ENCODE results near the gene KRTDAP. TPM values are rescaled to one million over a fixed set of nuclear protein-coding genes. Genes with fewer than 3 reads are reported as not detected.

KRTDAP gene
- total RNA-seq, 1 experiment from 2014 or later = not detected

DNA sequence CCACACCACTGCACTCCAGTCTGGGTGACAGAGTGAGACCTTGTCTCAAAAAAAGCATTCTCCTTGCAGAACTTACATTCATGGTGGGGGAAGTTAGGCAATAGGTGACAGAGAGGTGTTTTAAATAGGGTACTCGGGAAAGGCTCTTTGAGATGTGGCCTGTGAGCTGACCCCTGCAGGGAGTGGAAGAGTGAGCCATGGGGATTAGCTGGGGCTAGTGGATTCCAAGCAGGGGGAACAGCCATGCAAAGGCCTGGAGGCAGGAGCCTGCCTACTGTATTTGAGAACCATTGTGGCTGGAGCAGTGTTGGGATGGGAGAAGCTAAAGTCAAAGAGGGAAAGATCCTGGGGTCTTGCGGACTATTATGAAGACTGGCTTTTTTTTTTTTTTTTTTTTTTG is 27.1 kb upstream of the KRTDAP start:
- Histone ChIP-seq H3K9me3 (no peaks in the 10 kb centered on the region), H3K27me3 (replicated peaks; ENCODE audit: control insufficient read depth, insufficient read depth, low read length) (no peaks in the 10 kb centered on the region), H3K36me3 (ENCODE audit: control insufficient read depth, insufficient read depth, low read length) (no peaks in the 10 kb centered on the region), H3K4me3 (ENCODE audit: low read depth, low read length) (no peak overlapping the region), H3K4me1 (no peaks in the 10 kb centered on the region)
- ChIA-PET POLR2A (no interaction called here), CTCF (interaction anchor here (0.6 kb wide), 1 partner anchor 92 kb away, joined by 4 read pairs; no protein-coding TSS in a partner anchor)
- Mint-ChIP-seq H3K27ac (ENCODE audit: unreplicated experiment) (no peak overlapping the region), H3K4me3 (ENCODE audit: unreplicated experiment) (no peak overlapping the region), H3K9me3 (ENCODE audit: unreplicated experiment) (no peaks in the 10 kb centered on the region), H3K36me3 (ENCODE audit: insufficient read depth, unreplicated experiment) (peaks cover 5% of the 10 kb centered on the region), H3K4me1 (ENCODE audit: low read depth, unreplicated experiment) (no peaks in the 10 kb centered on the region), H3K27me3 (ENCODE audit: insufficient read depth, unreplicated experiment) (no peaks in the 10 kb centered on the region)
- no TSS peak for BruUV-seq (replicated peaks)
- TF ChIP-seq, protein P1, sequence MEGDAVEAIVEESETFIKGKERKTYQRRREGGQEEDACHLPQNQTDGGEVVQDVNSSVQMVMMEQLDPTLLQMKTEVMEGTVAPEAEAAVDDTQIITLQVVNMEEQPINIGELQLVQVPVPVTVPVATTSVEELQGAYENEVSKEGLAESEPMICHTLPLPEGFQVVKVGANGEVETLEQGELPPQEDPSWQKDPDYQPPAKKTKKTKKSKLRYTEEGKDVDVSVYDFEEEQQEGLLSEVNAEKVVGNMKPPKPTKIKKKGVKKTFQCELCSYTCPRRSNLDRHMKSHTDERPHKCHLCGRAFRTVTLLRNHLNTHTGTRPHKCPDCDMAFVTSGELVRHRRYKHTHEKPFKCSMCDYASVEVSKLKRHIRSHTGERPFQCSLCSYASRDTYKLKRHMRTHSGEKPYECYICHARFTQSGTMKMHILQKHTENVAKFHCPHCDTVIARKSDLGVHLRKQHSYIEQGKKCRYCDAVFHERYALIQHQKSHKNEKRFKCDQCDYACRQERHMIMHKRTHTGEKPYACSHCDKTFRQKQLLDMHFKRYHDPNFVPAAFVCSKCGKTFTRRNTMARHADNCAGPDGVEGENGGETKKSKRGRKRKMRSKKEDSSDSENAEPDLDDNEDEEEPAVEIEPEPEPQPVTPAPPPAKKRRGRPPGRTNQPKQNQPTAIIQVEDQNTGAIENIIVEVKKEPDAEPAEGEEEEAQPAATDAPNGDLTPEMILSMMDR (IDR thresholded peaks at IDR 0.05; ENCODE audit: insufficient read depth in 1 of 2, low read depth in 1 of 2, low read length in 1 of 2, severe bottlenecking in 1 of 2, unreplicated experiment in 1 of 2) = no peak
- DNase-seq = no peak
- intact Hi-C loops (cut with micrococcal nuclease; ENCODE audit: unreplicated experiment) = no loop called here

DNA sequence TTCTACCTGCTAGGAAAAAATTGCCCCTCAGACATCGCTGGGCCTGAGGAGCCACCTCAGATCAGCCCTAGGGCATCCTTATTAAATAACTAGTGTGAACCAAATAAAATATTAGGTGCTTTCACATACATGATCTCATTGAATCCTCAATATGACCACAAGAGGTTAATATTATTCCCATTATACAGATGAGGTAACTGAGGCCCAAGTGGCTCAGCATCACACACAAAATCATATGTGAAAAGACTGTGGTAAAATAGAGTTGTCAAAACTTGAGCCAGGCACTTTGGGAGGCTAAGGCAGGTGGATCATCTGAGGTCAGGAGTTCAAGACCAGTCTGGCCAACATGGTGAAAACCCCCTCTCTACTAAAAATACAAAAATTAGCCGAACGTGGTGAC is 26.0 kb upstream of the KRTDAP start:
- intact Hi-C loops (cut with micrococcal nuclease; ENCODE audit: unreplicated experiment) = no loop called here
- H3K4me1 Mint-ChIP-seq (ENCODE audit: low read depth, unreplicated experiment) = no peaks in the 10 kb centered on the region
- ChIA-PET POLR2A (no interaction called here), CTCF (no interaction called here)
- no peaks in the 10 kb centered on the region for H3K27me3 Mint-ChIP-seq (ENCODE audit: insufficient read depth, unreplicated experiment)
- Histone ChIP-seq H3K36me3 (ENCODE audit: control insufficient read depth, insufficient read depth, low read length) (no peaks in the 10 kb centered on the region), H3K9me3 (no peaks in the 10 kb centered on the region), H3K4me1 (no peaks in the 10 kb centered on the region), H3K4me3 (ENCODE audit: low read depth, low read length) (no peak overlapping the region), H3K27me3 (replicated peaks; ENCODE audit: control insufficient read depth, insufficient read depth, low read length) (no peaks in the 10 kb centered on the region)
- no peak for DNase-seq
- peaks cover 5% of the 10 kb centered on the region for H3K36me3 Mint-ChIP-seq (ENCODE audit: insufficient read depth, unreplicated experiment)
- no peak overlapping the region for H3K4me3 Mint-ChIP-seq (ENCODE audit: unreplicated experiment)
- H3K27ac Mint-ChIP-seq (ENCODE audit: unreplicated experiment) = no peak overlapping the region
- H3K9me3 Mint-ChIP-seq (ENCODE audit: unreplicated experiment) = no peaks in the 10 kb centered on the region
- TF ChIP-seq, protein P1 (IDR thresholded peaks at IDR 0.05; ENCODE audit: insufficient read depth in 1 of 2, low read depth in 1 of 2, low read length in 1 of 2, severe bottlenecking in 1 of 2, unreplicated experiment in 1 of 2) = no peak
- BruUV-seq (replicated peaks) = no TSS peak

DNA sequence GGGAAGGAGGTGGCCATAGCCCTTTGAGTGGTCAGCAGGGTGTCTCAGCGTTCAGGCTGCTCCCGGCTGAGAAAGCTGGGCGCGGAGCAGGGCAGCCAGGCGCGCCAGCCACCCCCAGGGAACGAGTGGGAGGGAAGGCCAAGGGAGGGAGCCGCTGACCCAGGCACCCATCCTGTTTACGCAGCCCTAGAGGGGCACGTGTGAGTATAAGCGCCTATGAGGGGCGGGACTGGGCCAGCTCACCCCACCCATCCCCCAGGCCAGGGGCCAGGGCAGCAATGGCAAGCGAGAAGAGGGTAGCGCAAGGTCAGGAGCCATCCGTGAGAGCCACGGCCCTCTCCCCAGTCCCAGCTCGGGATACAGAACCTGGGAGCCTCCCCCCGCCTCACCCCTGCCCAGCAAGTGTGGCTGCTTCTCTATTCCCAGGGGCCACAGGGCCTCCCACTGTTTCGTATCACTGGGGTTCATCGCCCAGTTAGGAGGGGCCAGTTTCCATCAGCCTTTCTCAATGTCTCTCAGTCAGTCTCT is 24.1 kb upstream of the KRTDAP start:
- Mint-ChIP-seq H3K36me3 (ENCODE audit: insufficient read depth, unreplicated experiment) (peaks cover 12% of the 10 kb centered on the region), H3K4me3 (ENCODE audit: unreplicated experiment) (no peak overlapping the region), H3K27me3 (ENCODE audit: insufficient read depth, unreplicated experiment) (no peaks in the 10 kb centered on the region), H3K9me3 (ENCODE audit: unreplicated experiment) (no peaks in the 10 kb centered on the region), H3K4me1 (ENCODE audit: low read depth, unreplicated experiment) (no peaks in the 10 kb centered on the region), H3K27ac (ENCODE audit: unreplicated experiment) (no peak overlapping the region)
- Histone ChIP-seq H3K27me3 (replicated peaks; ENCODE audit: control insufficient read depth, insufficient read depth, low read length) (no peaks in the 10 kb centered on the region), H3K4me3 (ENCODE audit: low read depth, low read length) (no peak overlapping the region), H3K36me3 (ENCODE audit: control insufficient read depth, insufficient read depth, low read length) (no peaks in the 10 kb centered on the region), H3K9me3 (no peaks in the 10 kb centered on the region), H3K4me1 (0 out of 2 replicates have a peak, but pooled peaks cover 4% of the 10 kb centered on the region)
- no peak for DNase-seq
- ChIA-PET CTCF (interaction anchor here (0.7 kb wide), 1 partner anchor 831 kb away, joined by 3 read pairs; no protein-coding TSS in a partner anchor), POLR2A (no interaction called here)
- TF ChIP-seq, protein P1 (IDR thresholded peaks at IDR 0.05; ENCODE audit: insufficient read depth in 1 of 2, low read depth in 1 of 2, low read length in 1 of 2, severe bottlenecking in 1 of 2, unreplicated experiment in 1 of 2) = no peak
- no TSS peak for BruUV-seq (replicated peaks)
- intact Hi-C loops (cut with micrococcal nuclease; ENCODE audit: unreplicated experiment) = no loop called here
